AG10803 (cell line): Measurements from ENCODE around the gene DBR1.
A peak's percentile ranks its signal among the peaks of the same experiment; 100 is the strongest.

Source experiments
- DNase-seq: peaks from one replicate; pipeline ENCODE4 v3.0.0; 2010; ENCODE audit warnings: low read depth
- H3K4me3 ChIP-seq: 2 replicates; pipeline ENCODE4 v1.5.1; 2011; ENCODE audit warnings: mild to moderate bottlenecking, low read length, control low read depth
- CTCF ChIP-seq: conservative IDR thresholded peaks from 2 replicates; pipeline ENCODE4 v1.5.1; 2011; ENCODE audit warnings: mild to moderate bottlenecking, low read length, control low read depth, inconsistent platforms

Gene DBR1

GRCh38 chr3:138135833-138136194 is 38.9 kb downstream of the DBR1 start:
- no peak overlapping the region for H3K4me3 ChIP-seq
- no peak for DNase-seq
- TF ChIP-seq CTCF = no peak

- no peak overlapping the region for H3K4me3 ChIP-seq
- no peak for DNase-seq
- TF ChIP-seq CTCF = no peak
These were observed 39.4 kb downstream of the DBR1 start for GRCh38 chr3:138135146-138135832.

- TF ChIP-seq CTCF = no peak
- DNase-seq = no peak
- H3K4me3 ChIP-seq = no peak within 1 kb of the TSS
These were observed 42.5 kb downstream of the DBR1 start, which contains the start of gene A4GNT for GRCh38 chr3:138132239-138132638. Gene A4GNT (minus strand): TSS chr3:138132390. CDS start chr3:138131256, 1,134 bp downstream.

- TF ChIP-seq CTCF = no peak
- no peak for DNase-seq
- H3K4me3 ChIP-seq = no peak overlapping the region
These were observed 46.9 kb downstream of the DBR1 start for GRCh38 chr3:138127636-138128365.

- TF ChIP-seq CTCF = no peak
- DNase-seq = peak; percentile 43
- H3K4me3 ChIP-seq = no peak overlapping the region
These were observed 49.0 kb downstream of the DBR1 start for GRCh38 chr3:138125548-138126221.

GRCh38 chr3:138124706-138125355 is 49.9 kb downstream of the DBR1 start:
- H3K4me3 ChIP-seq = no peak overlapping the region
- no peak for TF ChIP-seq CTCF
- DNase-seq = peak; percentile 56
